ENCODE results near the gene ZNF467.

The ZNF467 gene, protein sequence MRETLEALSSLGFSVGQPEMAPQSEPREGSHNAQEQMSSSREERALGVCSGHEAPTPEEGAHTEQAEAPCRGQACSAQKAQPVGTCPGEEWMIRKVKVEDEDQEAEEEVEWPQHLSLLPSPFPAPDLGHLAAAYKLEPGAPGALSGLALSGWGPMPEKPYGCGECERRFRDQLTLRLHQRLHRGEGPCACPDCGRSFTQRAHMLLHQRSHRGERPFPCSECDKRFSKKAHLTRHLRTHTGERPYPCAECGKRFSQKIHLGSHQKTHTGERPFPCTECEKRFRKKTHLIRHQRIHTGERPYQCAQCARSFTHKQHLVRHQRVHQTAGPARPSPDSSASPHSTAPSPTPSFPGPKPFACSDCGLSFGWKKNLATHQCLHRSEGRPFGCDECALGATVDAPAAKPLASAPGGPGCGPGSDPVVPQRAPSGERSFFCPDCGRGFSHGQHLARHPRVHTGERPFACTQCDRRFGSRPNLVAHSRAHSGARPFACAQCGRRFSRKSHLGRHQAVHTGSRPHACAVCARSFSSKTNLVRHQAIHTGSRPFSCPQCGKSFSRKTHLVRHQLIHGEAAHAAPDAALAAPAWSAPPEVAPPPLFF

DNA sequence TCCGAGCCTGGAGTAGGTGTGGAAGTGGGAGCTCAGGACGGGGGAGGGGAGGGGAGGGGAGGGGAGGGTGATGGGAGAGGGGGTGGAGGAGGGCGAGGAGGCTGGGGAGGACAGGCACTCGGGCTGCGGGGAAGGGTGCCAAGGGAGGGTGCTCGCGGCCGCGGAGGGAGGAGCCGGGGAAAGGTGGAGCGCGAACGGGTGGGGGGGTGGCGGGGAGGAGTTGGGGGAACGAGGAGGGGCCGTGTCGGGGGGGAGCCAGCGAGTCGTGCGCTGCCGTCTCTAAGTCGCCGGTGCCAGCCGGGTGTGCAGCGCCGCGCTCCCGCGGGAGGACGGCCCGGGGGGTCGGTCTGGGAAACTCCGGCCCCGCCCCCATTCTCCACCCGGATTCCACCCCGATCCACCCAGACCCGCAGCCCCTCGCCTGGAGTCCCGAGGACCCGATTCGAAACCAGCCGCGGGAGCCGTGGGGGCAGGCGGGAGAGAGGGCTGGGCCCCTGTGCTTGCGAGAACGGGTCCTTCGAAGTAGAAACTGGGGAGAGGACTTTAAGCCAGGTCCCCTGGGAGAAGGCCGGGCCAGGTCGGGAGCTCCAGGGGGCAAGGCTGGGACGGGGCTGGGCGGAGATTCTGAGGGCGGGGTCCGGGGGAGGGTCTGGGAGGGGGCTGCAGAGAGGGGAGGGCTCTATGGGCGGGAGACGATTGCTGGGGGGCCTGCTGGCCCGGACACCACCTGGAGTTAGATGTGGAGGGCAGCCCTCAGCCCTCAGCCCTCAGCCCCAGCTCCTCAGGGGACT is at the start of gene ZNF467:
Gene ZNF467, minus strand, starts transcription at position 143 of the 791 bp plus-strand sequence. CDS start 2,556 bp downstream, outside the sequence.
- DNase-seq (ENCODE audit: low read depth in 2 of 2): no peak

DNA sequence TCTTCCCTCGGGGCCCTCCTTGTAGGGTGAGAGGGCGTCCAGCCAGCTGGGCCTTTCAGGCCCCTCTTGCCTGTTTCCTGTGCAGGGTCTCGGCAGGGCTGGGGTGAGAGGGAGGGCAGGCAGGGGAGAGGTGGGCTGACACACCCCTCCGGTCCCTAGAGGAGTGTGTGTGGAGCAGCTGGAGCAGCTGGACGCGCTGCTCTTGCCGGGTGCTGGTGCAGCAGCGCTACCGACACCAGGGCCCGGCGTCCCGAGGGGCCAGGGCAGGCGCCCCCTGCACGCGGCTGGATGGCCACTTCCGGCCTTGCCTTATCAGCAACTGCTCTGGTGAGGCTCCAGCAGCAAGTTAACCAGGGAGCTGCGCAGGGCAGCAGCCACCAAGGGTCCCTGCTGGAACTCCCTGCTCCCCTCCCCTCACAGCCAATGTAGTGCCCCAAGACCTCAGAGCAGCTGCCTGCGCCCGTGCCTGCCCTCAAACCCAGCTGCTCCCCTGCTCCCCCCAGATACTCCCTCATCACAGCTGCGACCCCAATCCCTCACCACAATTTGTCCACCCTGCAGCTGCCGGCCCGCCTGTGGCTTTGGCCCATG is 49.1 kb upstream of the ZNF467 start:
- no peak for DNase-seq (ENCODE audit: low read depth in 2 of 2)

DNA sequence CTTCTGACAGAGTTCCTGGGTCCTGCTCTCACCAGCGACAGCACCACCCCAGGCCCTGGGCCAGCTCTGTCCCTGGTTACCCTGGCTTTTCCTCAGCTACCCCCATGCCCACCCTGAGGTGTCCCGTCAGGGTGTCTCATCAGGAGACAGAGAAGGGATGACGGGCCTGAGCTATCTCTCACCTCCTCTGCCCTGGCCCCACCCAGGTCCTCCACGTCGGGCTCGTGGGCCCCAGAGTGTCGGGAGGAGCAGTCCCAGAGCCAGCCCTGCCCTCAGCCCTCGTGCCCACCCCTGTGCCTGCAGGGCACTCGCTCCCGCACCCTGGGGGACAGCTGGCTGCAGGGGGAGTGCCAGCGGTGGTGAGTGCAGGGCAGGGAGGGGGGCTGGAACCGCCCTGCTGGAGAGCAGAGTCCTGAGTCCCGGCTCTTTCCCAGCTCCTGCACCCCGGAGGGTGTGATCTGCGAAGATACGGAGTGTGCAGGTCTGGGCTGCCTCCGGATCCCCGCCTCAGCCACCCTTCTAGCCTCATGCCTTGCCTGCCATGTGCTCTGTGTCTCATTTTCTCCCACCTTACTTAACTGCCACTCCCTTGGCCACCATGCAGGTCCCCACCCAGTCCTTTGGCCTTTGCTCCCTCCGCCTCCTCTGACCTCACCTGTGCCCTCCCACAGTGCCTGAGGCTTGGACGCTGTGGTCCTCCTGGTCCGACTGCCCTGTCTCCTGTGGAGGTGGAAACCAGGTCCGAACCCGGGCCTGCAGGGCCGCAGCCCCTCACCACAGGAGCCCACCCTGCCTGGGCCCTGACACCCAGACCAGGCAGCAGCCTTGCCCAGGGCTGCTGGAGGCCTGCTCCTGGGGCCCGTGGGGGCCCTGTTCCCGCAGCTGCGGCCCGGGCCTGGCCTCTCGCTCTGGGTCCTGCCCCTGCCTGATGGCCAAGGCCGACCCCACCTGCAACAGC is 48.1 kb upstream of the ZNF467 start:
- DNase-seq (ENCODE audit: low read depth in 2 of 2): no peak

DNA sequence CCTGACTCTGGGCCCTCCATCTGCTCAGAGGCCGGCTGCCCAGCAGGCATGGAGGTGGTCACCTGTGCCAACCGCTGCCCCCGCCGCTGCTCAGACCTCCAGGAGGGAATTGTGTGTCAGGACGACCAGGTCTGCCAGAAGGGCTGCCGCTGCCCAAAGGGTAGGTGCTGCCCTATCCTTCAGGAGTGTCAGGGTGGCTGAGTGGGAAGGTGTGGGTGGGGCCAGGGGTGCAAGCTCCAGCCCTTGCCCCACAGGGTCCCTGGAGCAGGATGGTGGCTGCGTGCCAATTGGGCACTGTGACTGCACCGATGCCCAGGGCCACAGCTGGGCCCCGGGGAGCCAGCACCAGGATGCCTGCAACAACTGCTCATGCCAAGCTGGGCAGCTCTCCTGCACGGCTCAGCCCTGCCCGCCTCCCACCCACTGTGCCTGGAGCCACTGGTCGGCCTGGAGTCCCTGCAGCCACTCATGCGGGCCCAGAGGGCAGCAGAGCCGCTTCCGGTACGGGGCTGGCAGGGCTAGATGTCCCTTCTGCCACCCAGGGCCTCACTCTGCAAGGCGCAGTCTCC is 47.3 kb upstream of the ZNF467 start:
- DNase-seq (ENCODE audit: low read depth in 2 of 2): no peak

DNA sequence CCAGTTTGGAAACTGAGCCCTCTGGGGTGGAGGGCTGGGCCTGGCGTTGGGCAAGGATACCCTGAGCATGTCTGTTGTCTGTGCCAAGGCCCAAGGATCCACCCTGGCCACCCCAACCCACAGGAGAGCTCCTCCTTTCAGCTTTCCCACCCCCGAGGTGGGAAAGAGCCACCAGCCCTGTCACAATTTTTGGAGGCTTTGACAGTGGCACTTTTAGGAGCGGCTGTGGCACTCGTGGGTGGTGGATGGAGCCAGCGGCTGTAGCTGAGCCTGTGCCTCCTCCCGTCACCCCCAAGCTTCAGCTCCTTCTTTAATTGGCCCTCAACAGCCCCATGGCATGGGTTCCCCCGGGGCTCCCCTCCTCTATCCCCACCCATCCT is 46.6 kb upstream of the ZNF467 start:
- DNase-seq (ENCODE audit: low read depth in 2 of 2): no peak

DNA sequence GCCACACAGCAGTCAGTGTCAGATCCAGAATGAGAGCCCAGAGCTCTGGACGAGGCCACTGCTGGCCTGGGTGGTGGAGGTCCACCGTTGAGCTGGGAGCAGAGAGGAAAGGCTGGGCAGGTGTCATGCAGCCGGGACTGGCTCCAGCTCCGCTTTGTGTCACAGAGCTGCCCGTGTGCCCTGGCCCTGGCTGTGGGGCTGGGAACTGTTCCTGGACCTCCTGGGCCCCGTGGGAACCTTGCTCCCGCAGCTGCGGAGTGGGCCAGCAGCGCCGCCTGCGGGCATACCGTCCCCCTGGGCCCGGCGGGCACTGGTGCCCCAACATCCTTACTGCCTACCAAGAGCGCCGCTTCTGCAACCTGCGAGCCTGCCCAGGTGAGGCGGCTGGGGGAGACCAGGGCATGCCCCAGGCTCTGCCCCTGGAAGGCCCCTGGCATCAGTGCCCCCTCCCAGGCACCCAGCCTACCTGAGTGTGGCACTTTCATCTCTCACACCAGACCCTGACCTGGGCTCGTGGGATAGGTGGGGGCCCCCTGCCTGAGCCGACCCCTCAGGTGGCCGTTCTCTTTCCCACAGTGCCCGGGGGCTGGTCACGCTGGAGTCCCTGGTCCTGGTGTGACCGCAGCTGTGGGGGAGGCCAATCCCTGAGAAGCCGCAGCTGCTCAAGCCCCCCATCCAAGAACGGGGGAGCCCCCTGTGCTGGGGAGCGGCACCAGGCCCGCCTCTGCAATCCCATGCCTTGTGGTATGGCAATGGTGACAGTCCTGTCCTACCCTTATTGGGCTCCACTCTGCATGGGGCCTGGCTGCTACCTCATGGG is 46.0 kb upstream of the ZNF467 start:
- DNase-seq (ENCODE audit: low read depth in 2 of 2): no peak

DNA sequence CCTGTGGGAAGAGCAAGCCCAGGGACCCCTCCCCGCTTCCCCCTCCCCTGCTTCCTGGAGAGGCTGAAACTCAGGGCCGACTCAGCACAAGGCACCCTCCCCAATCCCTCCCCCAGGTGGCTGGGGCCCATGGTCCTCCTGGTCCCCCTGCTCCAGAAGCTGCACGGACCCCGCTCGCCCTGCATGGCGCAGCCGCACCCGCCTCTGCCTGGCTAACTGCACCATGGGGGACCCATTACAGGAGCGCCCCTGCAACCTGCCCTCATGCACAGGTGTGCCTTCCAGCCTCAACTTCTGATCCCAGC is 45.1 kb upstream of the ZNF467 start:
- DNase-seq (ENCODE audit: low read depth in 2 of 2): no peak

DNA sequence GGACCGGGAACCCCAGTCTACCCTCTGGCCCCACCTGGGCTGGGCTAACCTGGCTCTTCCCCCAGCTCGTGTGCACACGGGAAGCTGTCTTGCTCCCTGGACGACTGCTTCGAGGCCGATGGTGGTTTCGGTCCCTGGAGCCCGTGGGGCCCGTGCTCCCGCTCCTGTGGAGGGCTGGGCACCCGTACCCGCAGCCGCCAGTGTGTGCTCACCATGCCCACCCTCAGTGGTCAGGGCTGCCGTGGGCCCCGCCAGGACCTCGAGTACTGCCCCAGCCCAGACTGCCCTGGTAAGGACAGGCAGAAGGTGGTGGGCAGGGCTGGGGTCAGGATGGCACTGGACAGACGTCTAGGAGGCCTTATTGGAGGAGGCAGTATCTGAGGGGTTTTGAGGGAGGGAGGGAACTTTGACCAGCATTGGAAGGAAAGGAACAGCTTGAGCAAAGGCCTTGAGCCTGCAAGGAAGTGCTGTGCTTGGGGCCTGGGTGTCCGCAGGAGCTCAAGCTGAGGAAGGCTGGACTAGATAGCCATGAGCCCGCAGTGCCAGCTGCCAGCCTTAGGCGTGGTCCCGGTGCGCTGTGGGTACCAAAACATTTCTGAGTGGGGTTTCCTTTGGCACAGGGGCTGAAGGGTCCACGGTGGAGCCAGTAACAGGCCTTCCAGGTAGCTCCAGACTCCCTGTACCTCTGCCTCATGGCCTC is 44.6 kb upstream of the ZNF467 start:
- DNase-seq (ENCODE audit: low read depth in 2 of 2): no peak

DNA sequence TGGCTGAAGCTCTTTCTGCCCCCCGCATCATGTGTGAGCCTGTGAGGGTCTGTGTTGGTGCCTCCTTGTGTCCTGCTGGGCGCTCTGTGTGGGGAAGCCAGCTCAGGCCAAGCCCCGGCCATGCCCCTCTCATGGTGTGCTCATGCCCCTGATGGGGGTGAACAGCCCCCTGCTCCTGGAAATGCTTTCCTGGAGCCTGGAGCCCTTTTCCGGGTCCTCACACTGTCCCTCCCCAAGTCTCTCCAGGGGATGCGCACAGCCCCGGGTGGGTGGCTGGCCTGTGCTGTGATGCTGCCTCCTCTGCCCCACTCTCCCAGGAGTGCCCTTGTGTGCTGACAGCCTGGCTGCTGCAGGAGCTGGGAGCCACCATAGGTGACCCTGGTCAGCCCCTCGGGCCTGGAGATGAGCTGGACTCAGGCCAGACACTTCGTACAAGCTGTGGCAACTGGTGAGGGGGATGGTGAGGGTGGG is 43.9 kb upstream of the ZNF467 start:
- no peak for DNase-seq (ENCODE audit: low read depth in 2 of 2)

DNA sequence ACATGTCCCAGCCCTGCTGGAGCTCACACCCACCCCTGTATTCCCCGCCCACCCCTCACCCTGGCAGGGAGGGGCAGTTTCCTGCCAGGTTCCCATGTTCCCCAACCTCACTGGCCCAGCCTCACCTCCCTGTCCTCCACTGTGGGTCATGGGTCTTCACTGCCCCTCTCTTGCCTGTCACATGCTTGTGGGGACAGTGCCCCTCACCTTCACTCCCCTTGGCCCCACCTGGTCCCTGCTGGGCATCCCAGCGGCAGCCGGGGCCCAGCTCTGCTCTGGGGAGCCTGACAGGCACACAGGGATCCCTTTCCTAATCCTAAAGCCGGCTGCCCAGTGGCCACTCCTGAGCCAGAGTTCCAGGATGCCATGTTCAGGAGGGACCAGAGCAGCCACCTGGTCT is 43.4 kb upstream of the ZNF467 start:
- no peak for DNase-seq (ENCODE audit: low read depth in 2 of 2)

DNA sequence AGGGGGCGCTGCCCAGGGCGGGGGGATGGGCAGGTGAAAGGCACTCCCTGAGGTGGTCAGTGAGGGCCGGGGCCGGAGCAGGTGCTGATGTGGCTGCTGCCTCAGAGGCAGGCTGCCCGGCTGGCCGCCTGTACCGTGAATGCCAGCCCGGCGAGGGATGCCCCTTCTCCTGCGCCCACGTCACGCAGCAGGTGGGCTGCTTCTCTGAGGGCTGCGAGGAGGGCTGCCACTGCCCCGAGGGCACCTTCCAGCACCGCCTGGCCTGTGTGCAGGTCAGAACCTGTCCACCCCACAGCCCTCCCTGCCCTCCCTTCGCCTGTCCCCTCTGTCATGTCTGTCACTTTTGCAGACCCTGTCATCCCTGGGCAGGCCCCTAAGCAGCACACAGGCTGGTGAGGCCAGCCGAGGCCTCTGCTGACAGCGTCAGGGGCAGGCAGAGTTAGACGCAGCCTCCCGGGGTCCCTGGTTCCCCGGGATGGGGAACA is 42.9 kb upstream of the ZNF467 start:
- DNase-seq (ENCODE audit: low read depth in 2 of 2): no peak

DNA sequence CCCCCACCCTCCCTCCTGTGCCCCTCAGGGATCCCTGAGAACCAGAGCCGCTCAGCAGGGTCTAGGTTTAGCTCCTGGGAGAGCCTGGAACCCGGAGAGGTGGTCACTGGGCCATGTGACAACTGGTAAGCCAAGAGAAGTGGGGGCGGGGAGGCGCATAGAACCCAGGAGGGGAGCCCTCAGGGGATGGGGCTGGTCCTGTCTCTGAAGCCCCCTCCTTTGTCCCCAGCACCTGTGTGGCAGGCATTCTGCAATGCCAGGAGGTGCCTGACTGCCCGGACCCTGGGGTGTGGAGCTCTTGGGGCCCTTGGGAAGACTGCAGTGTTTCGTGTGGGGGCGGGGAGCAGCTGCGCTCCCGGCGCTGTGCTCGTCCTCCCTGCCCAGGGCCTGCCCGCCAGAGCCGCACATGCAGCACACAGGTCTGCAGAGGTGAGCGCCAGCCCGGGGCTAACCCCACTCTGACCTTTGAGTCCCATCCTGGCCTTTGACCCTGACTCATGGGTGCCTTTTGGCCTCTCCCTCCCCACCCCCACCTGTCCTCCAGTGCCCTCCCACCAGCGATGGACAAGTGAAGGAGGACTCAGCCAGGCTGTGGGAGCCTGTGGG is 42.4 kb upstream of the ZNF467 start:
- no peak for DNase-seq (ENCODE audit: low read depth in 2 of 2)

DNA sequence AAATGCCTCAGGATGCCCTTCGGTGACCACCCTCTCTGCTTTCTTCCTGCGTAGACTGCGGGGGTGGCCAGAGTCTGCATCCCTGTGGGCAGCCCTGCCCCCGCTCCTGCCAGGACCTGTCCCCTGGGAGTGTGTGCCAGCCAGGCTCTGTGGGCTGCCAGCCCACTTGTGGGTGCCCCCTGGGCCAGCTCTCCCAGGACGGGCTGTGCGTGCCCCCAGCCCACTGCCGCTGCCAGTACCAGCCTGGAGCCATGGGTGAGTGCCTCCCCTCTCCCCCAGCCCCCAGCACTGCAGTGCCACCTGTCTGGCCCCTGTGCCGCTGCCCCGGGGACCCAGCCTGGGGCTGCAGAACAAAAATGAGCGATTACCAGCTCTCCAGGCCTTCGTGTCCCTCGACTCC is 41.7 kb upstream of the ZNF467 start:
- no peak for DNase-seq (ENCODE audit: low read depth in 2 of 2)

DNA sequence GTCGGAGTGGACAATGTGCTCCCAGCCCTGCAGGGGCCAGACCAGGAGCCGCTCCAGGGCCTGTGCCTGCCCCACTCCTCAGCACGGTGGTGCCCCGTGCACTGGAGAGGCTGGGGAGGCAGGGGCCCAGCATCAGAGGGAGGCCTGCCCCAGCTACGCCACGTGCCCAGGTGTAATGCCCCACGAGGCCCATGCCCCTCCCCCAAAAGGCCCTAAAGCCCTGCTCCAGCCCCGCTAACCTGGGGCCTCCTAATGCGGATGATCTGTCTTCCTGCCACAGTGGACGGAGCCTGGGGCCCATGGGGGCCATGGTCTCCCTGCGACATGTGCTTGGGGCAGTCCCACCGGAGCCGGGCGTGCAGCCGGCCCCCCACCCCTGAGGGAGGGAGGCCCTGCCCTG is 41.1 kb upstream of the ZNF467 start:
- DNase-seq (ENCODE audit: low read depth in 2 of 2): no peak

DNA sequence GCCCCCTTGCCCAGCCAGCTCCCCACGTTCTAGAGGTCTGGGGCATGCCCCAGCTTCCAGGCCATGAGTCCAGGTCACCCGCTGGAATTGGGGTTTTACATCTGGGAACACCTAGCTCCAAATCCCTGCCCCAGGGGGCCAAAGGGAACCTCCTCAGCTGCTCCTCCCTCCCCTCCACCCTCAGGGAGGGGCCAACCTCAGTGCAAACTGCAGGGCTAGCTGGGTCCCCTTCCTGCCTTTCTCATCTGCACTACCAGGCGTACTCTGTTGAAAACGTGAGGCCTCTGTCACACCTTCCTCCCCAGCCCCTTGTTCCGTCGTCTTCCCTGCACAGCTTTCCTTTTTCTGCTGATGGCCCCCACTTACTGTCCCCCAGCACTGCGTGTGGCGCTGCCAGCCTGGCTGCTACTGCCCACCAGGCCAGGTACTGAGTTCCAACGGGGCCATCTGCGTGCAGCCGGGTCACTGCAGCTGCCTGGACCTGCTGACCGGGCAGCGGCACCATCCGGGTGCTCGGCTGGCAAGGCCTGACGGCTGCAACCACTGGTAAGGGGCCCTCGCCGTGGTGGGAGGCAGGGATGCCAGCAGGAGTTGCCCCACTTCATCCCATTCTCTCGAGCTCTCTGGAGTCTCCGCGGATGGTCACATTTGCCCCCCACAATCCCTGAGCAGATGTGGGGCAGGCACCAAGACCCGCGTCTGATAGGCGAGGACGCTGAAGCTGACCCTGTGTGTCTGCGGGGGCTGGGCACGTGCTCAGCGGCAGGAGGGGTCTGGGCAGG is 40.1 kb upstream of the ZNF467 start:
- DNase-seq (ENCODE audit: low read depth in 2 of 2): no peak

DNA sequence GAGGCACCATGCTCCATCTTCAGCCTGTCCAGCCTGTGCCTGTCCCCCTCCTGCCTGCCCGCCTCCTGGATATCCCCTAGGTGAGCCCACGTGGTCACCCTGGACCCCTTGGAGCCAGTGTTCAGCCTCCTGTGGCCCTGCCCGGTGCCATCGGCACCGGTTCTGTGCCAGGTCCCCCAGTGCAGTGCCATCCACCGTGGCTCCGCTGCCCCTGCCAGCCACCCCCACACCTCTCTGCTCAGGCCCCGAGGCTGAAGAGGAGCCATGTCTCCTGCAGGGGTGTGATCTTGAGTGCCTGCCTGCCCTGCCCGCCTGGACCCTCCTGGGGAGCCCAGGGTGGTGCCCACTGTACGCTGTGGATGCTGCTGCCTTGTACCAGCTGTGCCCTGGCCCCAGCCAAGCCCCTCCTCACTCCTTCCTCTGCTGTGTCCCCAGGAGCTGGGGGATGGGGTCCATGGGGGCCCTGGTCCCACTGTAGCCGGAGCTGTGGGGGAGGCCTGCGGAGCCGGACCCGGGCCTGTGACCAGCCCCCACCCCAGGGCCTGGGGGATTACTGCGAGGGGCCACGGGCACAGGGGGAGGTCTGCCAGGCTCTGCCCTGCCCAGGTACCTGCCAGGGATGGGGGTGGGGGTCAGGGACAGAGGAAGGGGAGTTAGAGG is 38.6 kb upstream of the ZNF467 start:
- DNase-seq (ENCODE audit: low read depth in 2 of 2): no peak

DNA sequence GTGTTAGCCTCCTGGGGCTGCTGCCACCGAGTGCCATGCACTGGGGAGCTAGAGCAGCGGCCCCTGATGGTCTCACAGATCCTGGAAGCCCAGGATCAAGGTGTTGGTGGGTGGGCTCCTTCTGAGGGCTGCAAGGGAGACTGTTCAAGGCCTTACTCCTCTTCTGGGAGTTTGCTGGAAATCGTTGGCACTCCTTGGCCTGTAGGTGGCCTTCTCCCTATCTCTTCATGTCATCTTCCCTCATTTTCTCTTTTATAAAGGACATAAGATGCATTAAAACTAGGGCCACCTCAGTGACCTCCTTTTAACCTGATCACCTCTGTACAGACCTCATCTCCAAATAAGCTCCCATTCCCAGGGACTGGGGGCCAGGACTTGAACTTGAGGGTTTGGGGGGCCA is 37.8 kb upstream of the ZNF467 start:
- DNase-seq (ENCODE audit: low read depth in 2 of 2): no peak

DNA sequence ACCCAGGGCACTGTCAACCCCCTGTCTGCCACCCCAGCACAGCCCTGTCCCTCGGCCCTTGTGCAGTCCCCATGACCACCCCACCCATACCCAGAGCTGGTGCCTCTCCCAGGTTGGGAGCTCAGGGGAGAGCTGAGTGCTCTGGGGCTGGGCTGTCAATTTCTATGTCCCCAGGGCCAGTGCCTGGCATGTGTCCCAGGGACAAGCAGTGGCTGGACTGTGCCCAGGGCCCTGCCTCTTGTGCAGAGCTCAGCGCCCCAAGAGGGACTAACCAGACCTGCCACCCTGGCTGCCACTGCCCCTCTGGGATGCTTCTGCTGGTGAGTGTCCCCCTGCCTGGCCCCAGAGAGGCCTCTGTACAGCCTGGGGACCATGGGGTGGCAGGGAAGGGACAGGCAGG is 35.8 kb upstream of the ZNF467 start:
- no peak for DNase-seq (ENCODE audit: low read depth in 2 of 2)

Data from activated CD4-positive, alpha-beta T cell treated with anti-CD3 and anti-CD28 coated beads for 24 hours (primary cell).